ENCODE results near the gene UNK.
"Not testable (repeated sequence)": the region's sequence is repeated elsewhere in the genome, so short reads cannot be mapped to it uniquely, and the experiment has no call there.

Gene UNK

DNA sequence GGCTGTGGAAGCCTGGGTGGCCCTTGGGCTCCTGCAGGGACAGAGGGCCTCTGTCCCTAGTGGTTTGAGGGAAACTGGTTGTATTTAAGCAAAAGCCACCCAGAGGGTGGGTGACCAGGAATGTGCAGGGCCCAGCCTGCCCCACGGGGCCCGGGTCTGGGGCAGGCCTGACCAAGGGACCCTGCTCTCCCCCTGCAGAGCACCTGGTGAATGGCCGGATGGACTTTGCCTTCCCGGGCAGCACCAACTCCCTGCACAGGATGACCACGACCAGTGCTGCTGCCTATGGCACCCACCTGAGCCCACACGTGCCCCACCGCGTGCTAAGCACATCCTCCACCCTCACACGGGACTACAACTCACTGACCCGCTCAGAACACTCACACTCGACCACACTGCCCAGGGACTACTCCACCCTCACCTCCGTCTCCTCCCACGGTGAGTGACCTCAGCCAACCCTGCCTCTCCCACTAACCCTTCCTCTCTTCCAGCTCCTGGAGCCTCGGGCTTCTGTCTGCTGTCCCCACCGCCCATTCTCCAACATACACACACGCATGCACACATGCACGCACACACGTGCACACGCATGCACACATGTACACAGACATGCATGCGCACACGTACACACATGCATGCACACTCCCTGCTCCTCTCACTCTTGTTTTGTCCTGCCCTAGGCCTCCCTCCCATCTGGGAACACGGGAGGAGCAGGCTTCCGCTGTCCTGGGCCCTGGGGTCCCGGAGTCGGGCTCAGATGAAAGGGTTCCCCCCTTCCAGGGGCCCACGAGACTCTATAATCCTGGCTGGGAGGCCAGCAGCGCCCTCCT is 30.0 kb upstream of the UNK start:
- no peak for DNase-seq

DNA sequence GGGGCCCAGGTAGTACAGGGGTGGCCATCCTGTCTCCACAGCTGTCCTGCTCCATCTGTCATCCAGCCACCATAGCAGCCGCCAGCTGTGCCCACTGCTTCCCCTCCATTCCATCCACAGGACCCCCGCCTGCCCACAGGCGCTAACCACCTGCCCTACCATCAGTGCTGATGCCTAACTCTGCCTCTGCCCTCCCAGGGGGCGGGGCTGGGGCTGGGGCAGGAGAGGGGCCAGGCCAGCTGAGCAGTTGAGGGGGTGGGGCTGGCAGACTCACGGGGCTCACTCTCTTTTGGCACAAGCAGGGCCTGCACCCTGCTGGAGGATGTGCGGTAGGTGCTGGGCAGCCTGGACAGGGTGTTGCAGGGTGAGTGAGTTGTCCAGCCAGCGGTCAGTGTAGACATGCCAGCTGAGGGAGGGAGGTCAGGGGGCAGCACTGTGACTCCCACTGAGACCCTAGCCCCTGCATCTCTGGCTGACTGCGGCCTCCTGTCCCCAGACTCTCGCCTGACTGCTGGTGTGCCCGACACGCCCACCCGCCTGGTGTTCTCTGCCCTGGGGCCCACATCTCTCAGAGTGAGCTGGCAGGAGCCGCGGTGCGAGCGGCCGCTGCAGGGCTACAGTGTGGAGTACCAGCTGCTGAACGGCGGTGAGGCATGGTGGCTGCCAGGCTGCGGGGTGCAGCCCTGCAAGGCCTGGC is 29.3 kb upstream of the UNK start:
- no peak for DNase-seq

DNA sequence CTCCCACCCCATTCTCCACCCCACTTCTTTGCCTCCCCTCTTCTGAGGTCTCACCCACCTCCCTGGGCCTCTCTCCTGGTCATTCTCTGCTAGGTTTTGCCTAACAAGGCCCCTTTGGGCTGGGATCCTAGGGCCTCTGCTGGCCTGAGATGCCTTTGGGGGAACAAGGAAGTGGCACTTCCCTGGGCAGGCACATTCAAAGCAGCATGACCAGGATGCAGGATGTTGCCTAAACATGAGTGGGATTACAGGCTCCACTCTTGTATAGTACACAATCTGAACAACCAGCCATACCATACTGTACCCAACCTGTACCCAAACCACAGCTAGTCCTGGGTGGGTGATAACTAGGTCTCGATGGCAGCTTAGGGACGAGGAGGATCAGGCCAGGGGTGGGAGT is 28.6 kb upstream of the UNK start:
- no peak for DNase-seq

DNA sequence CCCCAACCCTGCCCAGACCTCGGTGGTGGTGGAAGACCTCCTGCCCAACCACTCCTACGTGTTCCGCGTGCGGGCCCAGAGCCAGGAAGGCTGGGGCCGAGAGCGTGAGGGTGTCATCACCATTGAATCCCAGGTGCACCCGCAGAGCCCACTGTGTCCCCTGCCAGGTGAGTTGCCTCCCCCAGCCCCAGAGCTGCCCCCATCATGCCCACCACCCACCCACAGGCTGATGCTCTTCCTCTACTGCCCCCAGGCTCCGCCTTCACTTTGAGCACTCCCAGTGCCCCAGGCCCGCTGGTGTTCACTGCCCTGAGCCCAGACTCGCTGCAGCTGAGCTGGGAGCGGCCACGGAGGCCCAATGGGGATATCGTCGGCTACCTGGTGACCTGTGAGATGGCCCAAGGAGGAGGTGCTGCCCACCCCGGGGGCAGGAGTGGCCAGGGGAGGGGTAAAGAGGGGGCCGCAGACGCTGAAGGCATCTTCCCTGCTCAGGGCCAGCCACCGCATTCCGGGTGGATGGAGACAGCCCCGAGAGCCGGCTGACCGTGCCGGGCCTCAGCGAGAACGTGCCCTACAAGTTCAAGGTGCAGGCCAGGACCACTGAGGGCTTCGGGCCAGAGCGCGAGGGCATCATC is 28.0 kb upstream of the UNK start:
- no peak for DNase-seq

DNA sequence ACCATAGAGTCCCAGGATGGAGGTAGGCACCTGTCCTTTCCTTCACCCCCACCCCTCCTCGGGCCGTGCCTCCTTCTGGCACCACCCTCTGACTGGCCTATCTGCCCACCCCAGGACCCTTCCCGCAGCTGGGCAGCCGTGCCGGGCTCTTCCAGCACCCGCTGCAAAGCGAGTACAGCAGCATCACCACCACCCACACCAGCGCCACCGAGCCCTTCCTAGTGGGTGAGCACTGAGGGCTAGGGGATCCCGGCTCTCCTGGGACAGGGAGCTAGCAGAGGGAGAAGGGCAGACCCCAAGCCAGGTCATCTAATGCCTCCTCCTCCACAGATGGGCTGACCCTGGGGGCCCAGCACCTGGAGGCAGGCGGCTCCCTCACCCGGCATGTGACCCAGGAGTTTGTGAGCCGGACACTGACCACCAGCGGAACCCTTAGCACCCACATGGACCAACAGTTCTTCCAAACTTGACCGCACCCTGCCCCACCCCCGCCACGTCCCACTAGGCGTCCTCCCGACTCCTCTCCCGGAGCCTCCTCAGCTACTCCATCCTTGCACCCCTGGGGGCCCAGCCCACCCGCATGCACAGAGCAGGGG is 27.4 kb upstream of the UNK start:
- no peak for DNase-seq

DNA sequence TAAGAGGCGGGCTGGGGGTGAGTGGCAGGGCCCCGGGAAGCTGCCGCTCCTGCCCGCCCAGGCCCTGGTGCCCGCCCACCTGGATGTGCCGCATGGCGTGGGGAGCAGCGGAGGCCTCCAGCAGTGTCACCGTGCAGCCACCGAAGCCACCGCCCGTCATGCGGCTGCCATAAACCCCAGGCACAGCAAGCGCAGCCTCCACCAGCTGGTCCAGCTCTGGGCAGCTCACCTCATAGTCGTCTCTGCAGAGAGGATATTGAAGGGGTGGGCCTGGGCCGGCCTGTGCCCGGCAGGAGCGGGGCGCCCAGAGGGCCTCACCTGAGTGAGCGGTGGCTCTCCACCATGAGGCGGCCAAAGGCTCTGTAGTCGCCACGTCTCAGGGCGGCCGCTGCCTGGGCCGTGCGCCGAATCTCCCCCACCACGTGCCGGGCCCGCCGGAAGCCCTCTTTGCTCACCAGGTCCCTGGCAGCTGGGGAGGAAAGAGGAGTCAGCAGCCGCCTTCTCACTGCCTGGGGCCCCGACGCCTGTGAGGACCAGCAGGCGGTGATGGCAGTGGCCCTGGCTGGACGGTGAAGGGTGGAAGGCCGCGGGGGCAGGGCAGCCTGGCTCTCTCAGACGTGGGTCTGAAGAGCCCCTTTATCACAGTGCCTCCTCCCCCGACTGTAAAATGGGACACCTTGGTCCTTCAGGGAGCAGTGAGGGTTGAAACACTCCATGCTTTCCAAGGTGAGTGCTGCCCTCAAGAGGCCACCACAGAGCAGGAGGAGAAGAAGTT is 26.3 kb upstream of the UNK start:
- DNase-seq, result no peak

DNA sequence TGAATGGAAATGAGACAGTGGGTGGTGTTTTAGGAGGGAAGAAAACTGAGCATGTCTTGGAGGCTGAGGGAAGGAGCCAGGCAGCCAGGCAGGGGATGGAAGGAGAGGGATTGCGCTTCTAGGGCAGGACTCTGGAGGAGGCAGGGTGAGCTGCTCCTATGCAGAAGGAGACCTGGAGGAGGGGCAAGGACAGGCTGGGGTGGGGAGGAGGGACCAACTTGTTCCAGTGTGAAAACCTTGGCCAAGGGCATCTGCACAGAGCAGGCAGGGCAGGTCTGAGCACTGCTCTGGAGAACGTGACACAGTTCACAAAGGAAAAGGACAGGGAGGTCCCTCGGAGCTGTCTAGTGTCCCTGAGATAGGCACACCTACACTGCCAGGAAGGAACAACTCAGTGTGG is 25.1 kb upstream of the UNK start:
- no peak for DNase-seq

DNA sequence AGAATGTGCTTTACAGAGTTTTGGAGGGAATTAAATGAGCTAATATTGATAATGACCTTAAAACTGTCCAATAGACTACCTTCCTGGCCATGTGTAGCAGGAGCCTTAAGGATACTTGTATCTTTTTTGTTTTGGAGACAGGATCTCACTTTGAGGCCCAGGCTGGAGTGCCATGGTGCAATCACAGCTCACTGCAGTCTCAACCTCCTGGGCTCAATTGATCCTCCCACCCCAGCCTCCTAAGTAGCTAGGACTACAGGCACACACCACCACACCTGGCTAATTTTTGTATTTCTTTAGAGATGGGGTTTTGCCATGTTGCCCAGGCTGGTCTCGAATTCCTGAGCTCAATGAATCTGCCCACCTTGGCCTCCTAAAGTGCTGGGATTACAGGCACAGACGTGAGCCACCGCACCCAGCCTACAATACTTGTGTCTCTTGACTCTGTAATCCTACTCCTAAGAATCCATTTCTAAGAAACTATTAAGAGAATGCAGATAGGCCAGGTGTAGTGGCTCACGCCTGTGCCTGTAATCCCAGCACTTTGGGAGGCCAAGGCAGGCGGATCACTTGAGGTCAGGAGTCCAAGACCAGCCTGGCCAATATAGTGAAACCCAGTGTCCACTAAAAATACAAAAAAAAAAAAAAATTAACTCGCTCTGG is 24.5 kb upstream of the UNK start:
- DNase-seq, result not testable (repeated sequence)

DNA sequence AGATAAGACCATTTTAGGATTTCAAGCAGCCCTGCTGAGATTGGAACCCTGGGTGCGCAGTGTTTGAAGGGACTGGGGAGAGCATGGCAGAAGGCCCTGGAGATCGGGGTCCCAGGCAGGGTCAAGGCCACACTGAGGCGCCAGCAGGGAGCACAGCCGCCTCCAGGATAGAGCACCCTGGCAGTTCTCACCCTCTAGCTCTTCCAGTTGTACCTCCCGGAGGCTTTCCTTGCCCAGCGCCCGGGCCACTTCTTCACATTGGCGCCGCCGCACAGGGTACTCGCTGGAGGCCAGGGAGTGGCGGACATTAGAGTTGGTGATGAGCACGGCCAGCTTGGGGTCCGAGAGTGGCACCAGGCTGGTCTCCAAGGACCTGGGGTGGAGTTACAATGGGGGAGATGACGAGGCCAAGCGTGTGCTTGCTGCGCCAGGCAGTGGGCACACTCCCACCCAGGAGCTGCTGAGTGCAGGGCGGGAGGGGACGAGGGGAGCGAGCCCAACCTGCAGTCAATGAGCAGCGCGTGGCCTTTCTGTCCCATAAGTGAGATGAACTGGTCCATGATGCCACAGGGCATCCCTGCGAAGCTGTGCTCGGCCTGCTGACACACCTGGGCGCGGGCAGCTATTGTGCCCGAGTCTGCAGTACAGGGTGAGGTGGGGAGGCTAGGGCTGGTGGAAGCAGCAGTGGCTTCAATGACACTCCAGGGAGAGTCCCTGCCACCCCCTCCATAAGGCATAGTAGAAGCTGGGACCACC is 21.9 kb upstream of the UNK start:
- no peak for DNase-seq

DNA sequence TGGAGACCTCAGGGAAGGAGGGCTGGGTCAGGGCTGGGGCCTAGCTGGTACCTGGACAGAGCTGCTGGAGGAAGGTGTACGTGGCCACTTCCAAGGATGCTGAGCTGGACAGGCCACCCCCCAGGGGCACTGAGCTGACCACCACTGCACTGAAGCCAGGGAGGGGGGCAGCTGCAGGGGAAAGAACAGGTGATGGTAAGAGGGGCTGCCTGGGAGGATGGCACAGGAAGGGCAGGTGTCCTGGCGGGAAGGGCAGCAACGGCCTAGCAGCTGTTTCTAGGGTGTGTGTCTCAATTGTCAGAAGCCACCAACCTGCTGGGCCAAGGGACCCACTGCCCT is 21.4 kb upstream of the UNK start:
- no peak for DNase-seq

DNA sequence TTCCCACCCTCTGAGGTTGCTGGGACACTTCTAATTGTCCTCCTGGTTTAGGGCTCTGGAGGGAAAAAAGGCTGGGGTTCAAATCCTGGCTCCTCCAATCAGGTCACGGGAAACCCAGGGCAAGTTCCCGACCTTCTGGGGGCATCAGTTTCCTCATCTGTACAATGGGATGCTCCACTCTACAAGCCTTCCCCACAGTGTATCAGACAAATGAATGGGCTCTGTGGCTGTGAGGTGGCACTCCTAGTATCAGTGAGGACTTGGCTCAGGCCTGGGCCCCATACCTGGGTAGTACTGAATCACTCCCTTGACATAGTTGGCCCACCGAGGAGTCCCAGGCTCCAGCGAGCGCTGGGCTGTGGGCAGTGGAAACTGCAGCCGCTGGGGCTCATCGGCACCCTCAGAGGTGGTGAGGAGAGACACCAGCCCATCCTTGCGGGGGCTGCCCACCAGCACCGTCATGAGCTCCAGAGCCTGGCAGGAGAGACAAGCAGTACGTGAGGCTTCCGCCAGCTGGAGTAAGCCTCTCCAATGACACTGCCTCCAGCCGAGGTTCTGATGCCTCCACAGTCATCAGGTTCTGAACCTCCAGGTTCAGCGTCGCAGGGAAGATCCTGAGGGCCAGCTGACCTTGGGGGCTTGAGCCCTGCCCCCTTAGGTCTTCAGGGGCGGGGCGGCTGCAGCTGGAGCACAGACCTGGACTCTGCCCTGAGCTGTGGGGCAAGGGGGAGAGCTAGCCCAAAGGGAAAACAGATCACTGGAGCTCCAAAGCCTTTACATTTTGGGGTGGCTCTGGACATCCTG is 20.8 kb upstream of the UNK start:
- no peak for DNase-seq

DNA sequence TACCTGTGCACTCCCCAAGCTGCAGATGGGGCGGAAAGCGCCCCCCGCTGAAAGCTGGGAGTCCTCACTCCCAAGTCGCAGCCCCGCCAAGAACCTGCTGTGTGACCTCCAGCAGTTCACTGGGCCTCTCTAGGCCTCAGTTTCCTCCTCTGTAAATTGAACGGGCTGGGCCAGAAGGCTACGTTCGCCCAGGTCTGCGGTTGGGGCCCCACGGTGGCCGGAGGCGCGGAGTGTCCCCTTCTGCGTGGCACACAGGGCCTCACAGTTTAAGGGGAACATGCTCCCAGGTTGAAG is 20.2 kb upstream of the UNK start:
- DNase-seq, result no peak

DNA sequence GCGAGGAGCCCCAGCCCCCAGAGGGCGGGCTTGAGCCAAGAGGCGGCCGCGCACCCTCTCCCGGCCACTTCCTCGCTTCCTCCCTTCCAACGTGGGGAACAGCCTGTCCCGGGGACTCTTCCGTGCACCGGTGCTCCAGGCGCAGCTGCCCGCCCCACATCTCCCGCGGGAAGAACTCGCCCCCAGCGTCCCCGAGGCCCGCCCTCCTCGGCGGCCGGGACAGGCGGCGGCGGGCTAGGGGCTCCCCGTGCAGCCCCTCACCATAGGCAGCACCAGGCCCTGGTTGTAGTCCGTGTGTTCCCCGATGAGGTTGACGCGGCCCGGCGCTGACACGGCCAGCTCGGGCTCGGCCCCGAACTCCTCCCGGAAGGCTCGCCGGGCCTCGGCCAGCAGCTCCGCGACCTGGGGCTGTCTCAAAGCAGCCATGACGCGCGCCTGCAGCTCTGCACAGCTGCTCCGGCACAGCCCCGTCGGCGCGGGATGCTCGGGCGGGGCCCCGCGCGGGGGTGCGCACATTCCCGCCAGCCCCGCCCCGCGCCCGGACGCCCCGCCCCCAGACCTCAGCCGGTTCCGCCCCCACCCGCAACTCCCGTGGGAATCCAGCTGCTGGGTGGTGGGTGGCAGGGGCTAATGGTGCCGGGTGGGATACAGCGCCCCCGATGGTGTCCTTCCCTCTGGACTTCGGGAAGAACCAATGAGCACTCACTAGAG is 19.7 kb upstream of the UNK start, which contains the start of gene GALK1:
TSS of gene GALK1 (minus strand) at position 482 of the 711 bp plus-strand sequence. CDS start at position 426, 56 bp downstream.
- DNase-seq, result peak; percentile 45

DNA sequence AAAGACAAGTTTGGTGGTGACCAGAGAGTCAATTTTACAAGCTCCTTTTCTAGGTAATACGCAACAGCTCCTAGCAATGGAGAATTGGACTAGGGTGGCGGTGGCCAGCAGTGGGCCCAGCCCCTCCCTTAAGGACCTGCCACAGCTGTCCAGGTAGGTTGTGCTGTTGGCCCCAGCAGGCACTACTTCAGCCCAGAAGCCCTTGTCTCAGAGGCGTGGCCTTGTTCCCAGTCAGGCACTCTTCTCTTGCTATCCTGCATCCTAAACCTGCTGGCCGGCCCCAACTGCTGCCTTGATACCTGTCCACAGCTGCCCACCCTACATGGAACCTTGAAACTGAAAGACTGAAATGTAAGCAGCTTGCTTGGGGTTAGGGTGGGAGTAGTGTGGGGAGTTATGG is 18.6 kb upstream of the UNK start:
- DNase-seq, result no peak

DNA sequence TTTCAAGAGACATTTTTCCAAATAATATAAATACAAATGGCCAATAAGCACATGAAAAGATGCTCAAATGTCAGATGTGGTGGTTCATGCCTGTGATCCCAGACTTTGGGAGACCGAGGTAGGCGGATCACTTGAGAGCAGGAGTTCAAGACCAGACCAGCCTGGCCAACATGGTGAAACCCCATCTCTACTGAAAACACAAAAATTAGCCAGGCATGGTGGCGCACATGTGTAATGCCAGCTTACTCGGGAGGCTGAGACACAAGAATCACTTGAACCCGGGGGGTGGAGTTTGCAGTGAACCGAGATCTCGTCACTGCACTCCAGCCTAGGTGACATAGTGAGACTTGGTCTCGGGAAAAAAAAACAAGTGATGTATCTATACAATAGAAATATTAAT is 16.7 kb upstream of the UNK start:
- no peak for DNase-seq

DNA sequence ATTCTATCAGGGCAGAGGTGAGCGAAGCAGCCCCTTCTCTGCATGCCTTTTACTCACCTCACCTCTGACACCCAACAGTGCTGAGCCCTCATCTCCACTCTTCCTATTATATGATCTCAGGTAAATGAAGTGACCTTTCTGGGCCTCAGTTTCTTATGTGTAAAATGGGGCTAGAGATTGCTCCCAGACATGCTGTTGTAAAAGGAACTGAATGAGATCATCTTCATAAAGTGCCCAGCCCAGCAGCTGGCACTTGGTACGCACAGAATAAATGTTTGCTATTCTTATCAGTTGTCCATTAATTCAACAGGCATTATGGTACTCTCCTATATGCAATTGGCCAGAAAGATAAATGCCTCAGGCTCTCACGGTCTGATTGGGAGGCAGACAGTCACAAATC is 15.1 kb upstream of the UNK start:
- DNase-seq, result no peak

DNA sequence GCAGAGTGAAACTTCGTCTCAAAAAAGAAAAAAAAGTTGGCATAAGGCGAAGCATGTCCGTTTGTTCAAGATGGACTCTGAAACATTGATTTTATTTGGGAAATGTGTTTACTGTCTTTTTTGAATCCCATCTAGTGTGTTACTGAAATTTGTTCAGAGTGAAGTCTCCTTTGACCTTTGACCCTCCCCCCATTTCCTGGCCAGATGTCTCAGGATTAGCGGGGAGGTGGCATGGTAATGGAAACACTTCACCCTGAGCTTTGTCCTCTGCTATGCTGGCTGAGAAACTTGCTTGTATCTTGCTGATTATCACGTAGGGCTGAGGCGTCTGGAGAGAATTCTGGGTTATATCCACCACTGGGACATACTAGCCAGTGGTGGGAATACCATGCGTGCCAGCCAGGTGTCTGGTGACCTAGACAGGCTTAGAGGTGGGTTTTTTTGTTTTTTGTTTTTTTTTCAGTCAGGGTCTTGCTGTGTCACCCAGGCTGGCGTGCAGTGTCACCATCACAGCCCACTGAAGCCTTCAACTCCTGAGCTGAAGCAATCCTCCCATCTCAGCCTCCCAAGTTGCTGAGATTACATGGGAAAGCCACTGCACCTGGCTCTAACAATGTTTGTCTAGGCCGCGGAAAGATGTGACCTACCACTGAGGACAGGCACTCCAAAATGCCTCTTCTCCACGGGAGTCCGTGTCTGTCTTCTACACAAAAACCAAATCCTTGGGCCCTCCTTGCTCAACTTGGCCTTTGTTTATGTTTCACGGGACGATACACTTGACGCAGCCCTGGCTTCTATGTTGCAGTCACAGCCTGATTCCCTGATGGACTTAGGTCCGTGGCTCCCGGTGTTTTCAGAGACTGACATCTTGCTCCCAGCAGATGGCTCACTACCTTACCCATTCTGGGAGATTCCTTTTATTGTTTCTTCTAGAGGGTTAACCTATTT is 13.0 kb upstream of the UNK start:
- DNase-seq, result no peak

DNA sequence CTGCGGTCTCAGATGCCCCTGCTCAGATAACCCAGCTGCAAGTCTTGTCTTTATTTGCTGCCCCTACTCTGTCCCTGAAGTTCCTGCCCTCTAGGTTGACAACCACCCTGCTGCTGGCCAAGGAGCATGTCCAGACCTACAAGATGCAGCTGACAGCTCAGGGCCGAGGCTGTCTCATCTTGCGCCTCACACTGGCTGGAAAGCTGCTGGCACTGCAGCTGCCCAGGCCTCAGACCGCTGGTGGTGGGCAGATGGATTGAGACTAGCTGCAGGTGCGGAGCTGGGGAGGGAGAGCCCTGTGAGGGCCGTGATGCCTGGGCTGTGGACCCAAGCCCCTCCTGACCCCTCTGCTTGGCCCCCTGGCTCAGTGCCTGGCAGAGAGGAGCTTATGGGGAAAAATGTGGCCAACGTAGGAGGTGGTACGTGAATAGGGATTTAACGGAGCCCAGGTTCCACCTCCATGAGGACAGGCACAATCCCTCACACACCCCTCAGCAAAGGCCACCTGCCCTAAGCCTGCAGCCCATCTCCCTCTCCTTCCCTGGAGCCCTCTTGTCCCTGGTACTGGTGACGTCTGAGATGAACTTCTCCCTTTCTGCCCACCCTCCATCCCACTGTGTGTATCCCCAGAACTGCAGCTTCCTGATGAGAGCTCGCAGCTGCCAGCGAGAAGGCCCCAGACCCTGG is 11.3 kb upstream of the UNK start:
- DNase-seq, result no peak
